HUES48 (cell line): Measurements from ENCODE around the gene CEP68.
"Not testable (repeated sequence)": the region's sequence is repeated elsewhere in the genome, so short reads cannot be mapped to it uniquely, and the experiment has no call there.

Experiments
- H3K27ac ChIP-seq: one replicate; pipeline ENCODE4 v1.7.0; 2013; ENCODE audit warnings: low read depth, low read length, inconsistent platforms
- H3K27me3 ChIP-seq: 2 replicates; pipeline ENCODE4 v1.6.1; 2013; ENCODE audit warnings: mild to moderate bottlenecking, low read length; ENCODE audit not compliant: control insufficient read depth, insufficient read depth
- H3K36me3 ChIP-seq: 2 replicates; pipeline ENCODE4 v1.6.1; 2013; ENCODE audit warnings: low read length; ENCODE audit not compliant: control insufficient read depth, insufficient read depth
- H3K4me1 ChIP-seq: 2 replicates; pipeline ENCODE4 v1.6.1; 2013; ENCODE audit warnings: mild to moderate bottlenecking, low read length; ENCODE audit not compliant: control insufficient read depth, insufficient read depth
- H3K4me3 ChIP-seq: 2 replicates; pipeline ENCODE4 v1.5.1; 2013; ENCODE audit warnings: mild to moderate bottlenecking, low read depth, low read length
- H3K9ac ChIP-seq: 2 replicates; pipeline ENCODE4 v1.6.1; 2013; ENCODE audit warnings: mild to moderate bottlenecking, low read depth, low read length, moderate library complexity
- H3K9me3 ChIP-seq: 2 replicates; pipeline ENCODE4 v1.6.1; 2013; ENCODE audit warnings: low read length; ENCODE audit not compliant: control insufficient read depth, insufficient read depth

Gene CEP68, protein sequence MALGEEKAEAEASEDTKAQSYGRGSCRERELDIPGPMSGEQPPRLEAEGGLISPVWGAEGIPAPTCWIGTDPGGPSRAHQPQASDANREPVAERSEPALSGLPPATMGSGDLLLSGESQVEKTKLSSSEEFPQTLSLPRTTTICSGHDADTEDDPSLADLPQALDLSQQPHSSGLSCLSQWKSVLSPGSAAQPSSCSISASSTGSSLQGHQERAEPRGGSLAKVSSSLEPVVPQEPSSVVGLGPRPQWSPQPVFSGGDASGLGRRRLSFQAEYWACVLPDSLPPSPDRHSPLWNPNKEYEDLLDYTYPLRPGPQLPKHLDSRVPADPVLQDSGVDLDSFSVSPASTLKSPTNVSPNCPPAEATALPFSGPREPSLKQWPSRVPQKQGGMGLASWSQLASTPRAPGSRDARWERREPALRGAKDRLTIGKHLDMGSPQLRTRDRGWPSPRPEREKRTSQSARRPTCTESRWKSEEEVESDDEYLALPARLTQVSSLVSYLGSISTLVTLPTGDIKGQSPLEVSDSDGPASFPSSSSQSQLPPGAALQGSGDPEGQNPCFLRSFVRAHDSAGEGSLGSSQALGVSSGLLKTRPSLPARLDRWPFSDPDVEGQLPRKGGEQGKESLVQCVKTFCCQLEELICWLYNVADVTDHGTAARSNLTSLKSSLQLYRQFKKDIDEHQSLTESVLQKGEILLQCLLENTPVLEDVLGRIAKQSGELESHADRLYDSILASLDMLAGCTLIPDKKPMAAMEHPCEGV

GRCh38 chr2:65056215-65057053, at the start of gene CEP68:
Gene CEP68, plus strand, starts transcription at chr2:65056416. Its CDS starts 13,029 bp downstream, at chr2:65069445.
- Histone ChIP-seq H3K4me3 (peak within 1 kb of the TSS; percentile 71), H3K36me3 (0 out of 2 replicates have a peak, but pooled peaks cover 4% of the 10 kb centered on the region), H3K27ac (peak within 1 kb of the TSS; percentile 76), H3K27me3 (no peaks in the 10 kb centered on the region), H3K9ac (peak within 1 kb of the TSS; percentile 89), H3K4me1 (peaks cover 8% of the 10 kb centered on the region), H3K9me3 (no peaks in the 10 kb centered on the region)

DNA sequence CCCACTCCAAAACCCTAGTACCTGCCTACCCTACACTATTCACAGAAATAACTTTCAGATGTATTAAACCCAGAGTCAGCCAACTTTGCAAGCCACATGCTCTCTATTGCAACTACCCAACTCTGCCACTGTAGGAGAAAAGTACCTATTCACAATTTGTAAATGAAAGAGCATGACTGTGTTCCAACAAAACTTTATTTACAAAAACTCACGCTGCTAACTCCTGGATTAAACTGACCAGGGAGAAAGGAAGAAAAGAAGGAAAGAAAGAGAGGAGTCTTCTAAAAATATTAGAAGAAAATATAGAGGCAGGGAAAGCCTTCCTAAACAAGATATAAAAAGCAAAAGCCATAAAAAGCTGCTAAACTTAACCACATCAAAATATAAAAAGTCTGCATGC, 42.4 kb upstream of the CEP68 start:
- Histone ChIP-seq H3K9me3 (no peaks in the 10 kb centered on the region), H3K27ac (no peak overlapping the region), H3K27me3 (no peaks in the 10 kb centered on the region), H3K36me3 (peaks cover under 1% of the 10 kb centered on the region; the same call in 1 of the 2 replicates), H3K4me1 (peaks cover 9% of the 10 kb centered on the region), H3K4me3 (no peak overlapping the region), H3K9ac (no peak overlapping the region)

GRCh38 chr2:65015731-65016130, 40.5 kb upstream of the CEP68 start:
- H3K4me1 ChIP-seq = peaks cover 9% of the 10 kb centered on the region

GRCh38 chr2:65016789-65017188, 39.4 kb upstream of the CEP68 start:
- H3K9me3 ChIP-seq = no peaks in the 10 kb centered on the region
- H3K4me3 ChIP-seq = no peak overlapping the region
- peaks cover 9% of the 10 kb centered on the region for H3K4me1 ChIP-seq
- no peak overlapping the region for H3K27ac ChIP-seq
- no peak overlapping the region for H3K9ac ChIP-seq
- peaks cover 3% of the 10 kb centered on the region; the same call in 1 of the 2 replicates for H3K36me3 ChIP-seq
- no peaks in the 10 kb centered on the region for H3K27me3 ChIP-seq

More at GRCh38 chr2:65015731-65016130, 40.5 kb upstream of the CEP68 start:
- Histone ChIP-seq H3K36me3 (peaks cover 3% of the 10 kb centered on the region; the same call in 1 of the 2 replicates), H3K27me3 (no peaks in the 10 kb centered on the region), H3K4me3 (no peak overlapping the region), H3K27ac (peak overlapping the region; percentile 11), H3K9ac (no peak overlapping the region), H3K9me3 (no peaks in the 10 kb centered on the region)

DNA sequence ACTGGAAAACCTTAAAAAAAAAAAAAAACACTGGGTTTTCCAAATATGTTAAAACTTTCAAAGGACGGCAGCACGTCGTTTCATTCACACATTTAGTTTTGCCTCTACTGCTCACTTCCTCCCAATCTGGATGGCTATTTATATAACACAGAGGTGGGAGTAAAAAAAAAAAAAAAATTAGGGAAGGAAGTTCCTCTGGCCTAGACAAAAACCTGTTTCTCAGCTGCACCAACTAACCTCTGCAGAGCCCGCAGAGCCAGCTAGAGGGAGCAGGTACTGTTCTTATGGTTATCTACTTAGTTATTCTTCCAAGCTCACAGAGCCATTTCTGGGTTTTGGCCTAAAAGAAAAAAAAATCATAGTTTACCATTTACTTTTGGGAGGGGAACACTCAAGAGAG, 38.9 kb upstream of the CEP68 start:
- H3K27me3 ChIP-seq = no peaks in the 10 kb centered on the region
- H3K9me3 ChIP-seq = no peaks in the 10 kb centered on the region
- no peak overlapping the region for H3K9ac ChIP-seq
- H3K27ac ChIP-seq = no peak overlapping the region
- no peak overlapping the region for H3K4me3 ChIP-seq
- H3K36me3 ChIP-seq = peaks cover 3% of the 10 kb centered on the region; the same call in 1 of the 2 replicates
- H3K4me1 ChIP-seq = peaks cover 9% of the 10 kb centered on the region

GRCh38 chr2:65018141-65018582, 38.1 kb upstream of the CEP68 start:
- peaks cover 3% of the 10 kb centered on the region; the same call in 1 of the 2 replicates for H3K36me3 ChIP-seq
- H3K27ac ChIP-seq = no peak overlapping the region
- H3K9me3 ChIP-seq = no peaks in the 10 kb centered on the region
- H3K27me3 ChIP-seq = no peaks in the 10 kb centered on the region
- peaks cover 9% of the 10 kb centered on the region for H3K4me1 ChIP-seq
- H3K4me3 ChIP-seq = no peak overlapping the region
- no peak overlapping the region for H3K9ac ChIP-seq

DNA sequence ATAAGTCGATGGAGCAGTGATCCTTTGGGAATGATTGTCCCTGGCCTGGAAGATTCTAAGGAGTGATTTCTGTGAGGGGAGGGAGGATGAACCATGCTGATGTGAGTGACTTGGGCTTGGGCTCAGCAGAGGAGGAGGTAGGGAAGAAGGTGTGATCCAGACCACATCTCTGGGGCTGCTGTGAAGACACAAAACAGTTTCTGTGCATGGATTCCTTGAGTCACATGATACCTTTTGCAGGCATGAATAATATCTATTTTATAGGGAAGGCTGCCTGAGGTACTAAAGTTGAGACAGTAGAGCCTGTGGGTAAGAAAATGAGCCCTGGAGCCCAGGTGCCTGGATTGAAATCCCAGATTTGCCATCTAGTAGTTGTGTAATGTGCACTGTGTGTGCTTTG, 37.2 kb upstream of the CEP68 start:
- H3K27ac ChIP-seq = no peak overlapping the region
- H3K27me3 ChIP-seq = no peaks in the 10 kb centered on the region
- peaks cover 3% of the 10 kb centered on the region; the same call in 1 of the 2 replicates for H3K36me3 ChIP-seq
- no peak overlapping the region for H3K4me3 ChIP-seq
- peaks cover 3% of the 10 kb centered on the region; the same call in 1 of the 2 replicates for H3K4me1 ChIP-seq
- no peak overlapping the region for H3K9ac ChIP-seq
- H3K9me3 ChIP-seq = no peaks in the 10 kb centered on the region

DNA sequence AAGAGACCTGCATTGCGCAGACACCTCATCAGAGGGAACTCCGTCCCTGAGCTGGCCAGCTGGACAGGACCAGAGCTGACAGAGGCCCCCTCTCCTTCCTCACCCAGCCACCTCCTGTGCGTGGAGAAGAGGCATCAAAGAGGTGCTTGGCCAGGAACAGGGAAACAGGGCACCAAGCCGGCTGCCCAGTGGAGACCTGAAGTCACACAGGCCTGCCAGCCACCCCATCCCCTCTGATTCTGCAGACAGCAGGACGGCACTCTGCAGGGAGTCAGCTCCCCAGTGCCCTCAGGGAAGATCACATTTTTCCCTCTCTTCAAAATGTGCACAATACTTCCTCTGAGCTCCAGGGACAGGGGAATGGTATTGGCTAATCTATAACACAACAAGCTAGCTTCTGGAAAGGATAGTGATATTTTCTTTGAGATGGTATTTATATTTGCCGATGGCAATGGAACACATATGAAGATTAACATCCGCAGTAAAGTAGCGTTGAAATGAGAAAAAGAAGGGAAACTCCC, 36.5 kb upstream of the CEP68 start:
- H3K27ac ChIP-seq = no peak overlapping the region
- no peaks in the 10 kb centered on the region for H3K4me1 ChIP-seq
- H3K9me3 ChIP-seq = no peaks in the 10 kb centered on the region
- peaks cover 3% of the 10 kb centered on the region; the same call in 1 of the 2 replicates for H3K36me3 ChIP-seq
- H3K9ac ChIP-seq = no peak overlapping the region
- no peak overlapping the region for H3K4me3 ChIP-seq
- no peaks in the 10 kb centered on the region for H3K27me3 ChIP-seq

GRCh38 chr2:65020251-65020650, 36.0 kb upstream of the CEP68 start:
- H3K36me3 ChIP-seq, H3K27me3 ChIP-seq, H3K4me1 ChIP-seq, H3K4me3 ChIP-seq, H3K9me3 ChIP-seq, H3K9ac ChIP-seq, H3K27ac ChIP-seq: not testable (repeated sequence)

DNA sequence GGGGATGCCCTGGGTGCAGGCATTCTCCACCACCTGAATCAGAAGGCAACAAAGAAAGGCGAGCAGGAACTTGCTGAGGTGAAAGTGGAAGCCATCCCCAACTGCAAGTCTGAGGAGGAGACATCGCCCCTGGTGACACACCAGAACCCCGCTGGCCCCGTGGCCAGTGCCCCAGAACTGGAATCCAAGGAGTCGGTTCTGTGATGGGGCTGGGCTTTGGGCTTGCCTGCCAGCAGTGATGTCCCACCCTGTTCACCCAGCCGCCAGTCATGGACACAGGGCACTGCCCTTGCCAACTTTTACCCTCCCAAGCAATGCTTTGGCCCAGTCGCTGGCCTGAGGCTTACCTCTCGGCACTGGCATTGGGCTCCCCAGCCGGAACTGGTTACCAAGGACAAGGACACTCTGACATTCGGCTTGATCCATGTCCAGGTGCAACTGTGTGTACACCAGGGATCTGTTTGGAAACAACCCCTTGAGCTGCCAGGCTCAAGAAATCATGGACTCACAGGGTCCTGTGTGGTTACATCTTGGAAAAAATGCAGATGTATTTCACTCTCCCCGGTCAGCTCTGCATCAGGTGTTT, 35.2 kb upstream of the CEP68 start:
- Histone ChIP-seq H3K36me3 (peaks cover 3% of the 10 kb centered on the region; the same call in 1 of the 2 replicates), H3K27ac (no peak overlapping the region), H3K9me3 (no peaks in the 10 kb centered on the region), H3K9ac (no peak overlapping the region), H3K27me3 (no peaks in the 10 kb centered on the region), H3K4me1 (no peaks in the 10 kb centered on the region), H3K4me3 (no peak overlapping the region)
